T-helper 17 cell (primary cell): ENCODE measurements around the gene CRACDL. TPM values are rescaled to one million over a fixed set of nuclear protein-coding genes. Genes with fewer than 3 reads are reported as not detected.

ENCODE experiments used
- ATAC-seq: fragments of 150-1000 bp; cut with Tn5 transposase; 2 replicates; pipeline ENCODE4 v1.10.0; 2021; ENCODE audit warnings: mild to moderate bottlenecking, moderate library complexity
- DNase-seq, 3 donors: peaks; one replicate each; pipeline versions ENCODE4 v3.0.0 to v3.0.0-alpha.2; 2020 to 2021
- H3K9me3 ChIP-seq: one replicate; pipeline ENCODE4 v1.7.0; 2013; ENCODE audit warnings: low read length, mild to moderate bottlenecking; ENCODE audit not compliant: control insufficient read depth, poor library complexity, severe bottlenecking
- H3K27ac Mint-ChIP-seq: one replicate; pipeline ENCODE4 v1.8.0; 2022; ENCODE audit warnings: mild to moderate bottlenecking, moderate library complexity, mixed read lengths
- H3K27me3 Mint-ChIP-seq: one replicate; pipeline ENCODE4 v1.8.0; 2022; ENCODE audit warnings: mixed read lengths
- H3K36me3 Mint-ChIP-seq: one replicate; pipeline ENCODE4 v1.8.0; 2022; ENCODE audit warnings: low read depth, mixed read lengths
- H3K4me1 Mint-ChIP-seq: one replicate; pipeline ENCODE4 v1.8.0; 2022; ENCODE audit warnings: mild to moderate bottlenecking, mixed read lengths
- H3K4me3 Mint-ChIP-seq: one replicate; pipeline ENCODE4 v1.8.0; 2022; ENCODE audit warnings: mild to moderate bottlenecking, moderate library complexity, mixed read lengths
- total RNA-seq, 4 donors: library from RNA in 2 of 4; stranded (reverse) in 2 of 4; gene quantifications; one replicate each; pipeline ENCODE4 v1.2.3 and lab custom pipeline; 2022 to 2026

CRACDL gene
- total RNA-seq, 2 donors from 2014 or later = 0.29 to 0.55 TPM

GRCh38 chr2:98801921-98802321 is 134.1 kb downstream of the CRACDL start:
- H3K9me3 ChIP-seq = no peaks in the 10 kb centered on the region
- no peak for ATAC-seq
- no peak for DNase-seq
- Mint-ChIP-seq H3K36me3 (peaks cover 4% of the 10 kb centered on the region), H3K27me3 (peaks cover 6% of the 10 kb centered on the region), H3K4me1 (peaks cover 10% of the 10 kb centered on the region), H3K27ac (no peak overlapping the region), H3K4me3 (no peak overlapping the region)

DNA sequence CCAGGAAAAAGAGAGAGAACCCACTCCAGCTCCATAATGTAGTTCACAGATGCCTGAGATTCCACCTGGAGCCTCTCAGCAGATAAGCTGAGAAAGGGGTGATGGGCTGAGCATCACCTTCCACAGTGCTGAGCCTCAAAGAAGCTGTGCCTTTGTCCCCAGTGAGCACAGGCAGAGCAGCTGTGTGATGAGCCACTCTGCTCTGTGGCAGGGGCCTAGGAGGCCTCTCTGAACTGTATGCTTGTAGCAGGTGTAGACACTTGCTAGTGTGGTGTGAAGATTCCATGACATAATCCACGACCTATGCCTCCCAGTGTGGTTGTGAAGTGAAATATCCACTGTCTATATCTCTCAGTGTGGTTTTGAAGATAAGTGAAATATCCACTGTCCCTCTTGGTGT is 134.7 kb downstream of the CRACDL start:
- Mint-ChIP-seq H3K4me1 (peaks cover 10% of the 10 kb centered on the region), H3K27ac (no peak overlapping the region), H3K36me3 (peaks cover 4% of the 10 kb centered on the region), H3K27me3 (peaks cover 6% of the 10 kb centered on the region), H3K4me3 (no peak overlapping the region)
- no peak for ATAC-seq
- no peak for DNase-seq
- H3K9me3 ChIP-seq = no peaks in the 10 kb centered on the region

GRCh38 chr2:98800330-98801064 is 135.5 kb downstream of the CRACDL start:
- no peak overlapping the region for H3K27ac Mint-ChIP-seq
- peaks cover 6% of the 10 kb centered on the region for H3K27me3 Mint-ChIP-seq
- no peaks in the 10 kb centered on the region for H3K9me3 ChIP-seq

DNA sequence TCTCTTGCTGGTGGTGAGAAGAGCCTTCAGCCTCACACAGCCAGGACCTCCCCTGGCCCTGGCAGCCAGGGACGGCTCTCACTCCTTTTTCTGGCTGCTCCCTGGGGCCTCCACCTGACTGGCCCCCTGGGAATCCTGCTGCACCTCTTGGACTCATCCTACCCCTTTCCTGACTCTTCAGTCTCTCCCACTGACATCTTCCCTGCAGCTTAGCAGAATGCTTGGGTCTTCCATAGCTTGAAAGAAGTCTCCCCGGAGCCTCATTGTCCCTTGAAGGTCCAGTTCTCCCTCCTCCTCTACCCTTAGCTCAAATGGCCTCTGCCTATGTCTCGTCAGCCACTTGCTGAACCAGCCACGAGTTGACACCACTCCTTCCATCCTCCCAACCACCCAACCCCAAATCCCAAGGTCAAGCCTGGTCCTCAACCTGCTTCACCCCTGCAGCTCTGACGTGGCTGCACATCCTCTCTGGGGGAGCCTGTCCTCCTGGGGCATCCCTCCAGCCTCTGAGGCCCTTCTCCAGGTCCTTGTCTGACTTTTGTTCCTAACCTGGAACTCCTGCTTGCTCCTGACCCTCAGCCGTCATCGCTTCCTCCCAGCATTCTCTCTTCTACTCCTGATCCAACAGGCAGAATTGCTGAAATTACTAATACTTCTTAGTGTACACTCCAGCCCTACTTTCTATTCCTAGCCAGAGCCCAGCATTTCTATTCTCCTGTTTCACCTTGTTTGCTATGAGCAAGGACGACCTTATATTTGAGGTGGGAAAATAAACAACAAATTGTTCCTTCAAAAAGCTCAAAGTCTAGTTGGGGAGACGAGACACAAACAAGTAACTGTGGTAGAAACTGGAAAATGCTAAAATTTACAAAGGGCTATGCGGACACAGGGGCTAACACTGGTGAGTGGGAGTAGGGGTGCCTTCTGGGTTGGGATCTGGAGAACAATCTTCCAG is 136.4 kb downstream of the CRACDL start:
- Mint-ChIP-seq H3K4me3 (no peak overlapping the region), H3K36me3 (peaks cover 4% of the 10 kb centered on the region), H3K27ac (peak overlapping the region; percentile 37), H3K27me3 (peaks cover 6% of the 10 kb centered on the region), H3K4me1 (peaks cover 10% of the 10 kb centered on the region)
- H3K9me3 ChIP-seq = no peaks in the 10 kb centered on the region
- DNase-seq (no peak), ATAC-seq (no peak)

More at GRCh38 chr2:98800330-98801064, 135.5 kb downstream of the CRACDL start:
- Mint-ChIP-seq H3K4me1 (peaks cover 10% of the 10 kb centered on the region), H3K4me3 (no peak overlapping the region), H3K36me3 (peaks cover 4% of the 10 kb centered on the region)
- DNase-seq = no peak
- ATAC-seq = no peak

GRCh38 chr2:98796775-98797544 is 139.1 kb downstream of the CRACDL start:
- Mint-ChIP-seq H3K27ac (no peak overlapping the region), H3K4me3 (no peak overlapping the region), H3K4me1 (peaks cover 8% of the 10 kb centered on the region), H3K27me3 (peaks cover 6% of the 10 kb centered on the region), H3K36me3 (peaks cover 4% of the 10 kb centered on the region)
- H3K9me3 ChIP-seq = no peaks in the 10 kb centered on the region
- DNase-seq (no peak), ATAC-seq (no peak)

DNA sequence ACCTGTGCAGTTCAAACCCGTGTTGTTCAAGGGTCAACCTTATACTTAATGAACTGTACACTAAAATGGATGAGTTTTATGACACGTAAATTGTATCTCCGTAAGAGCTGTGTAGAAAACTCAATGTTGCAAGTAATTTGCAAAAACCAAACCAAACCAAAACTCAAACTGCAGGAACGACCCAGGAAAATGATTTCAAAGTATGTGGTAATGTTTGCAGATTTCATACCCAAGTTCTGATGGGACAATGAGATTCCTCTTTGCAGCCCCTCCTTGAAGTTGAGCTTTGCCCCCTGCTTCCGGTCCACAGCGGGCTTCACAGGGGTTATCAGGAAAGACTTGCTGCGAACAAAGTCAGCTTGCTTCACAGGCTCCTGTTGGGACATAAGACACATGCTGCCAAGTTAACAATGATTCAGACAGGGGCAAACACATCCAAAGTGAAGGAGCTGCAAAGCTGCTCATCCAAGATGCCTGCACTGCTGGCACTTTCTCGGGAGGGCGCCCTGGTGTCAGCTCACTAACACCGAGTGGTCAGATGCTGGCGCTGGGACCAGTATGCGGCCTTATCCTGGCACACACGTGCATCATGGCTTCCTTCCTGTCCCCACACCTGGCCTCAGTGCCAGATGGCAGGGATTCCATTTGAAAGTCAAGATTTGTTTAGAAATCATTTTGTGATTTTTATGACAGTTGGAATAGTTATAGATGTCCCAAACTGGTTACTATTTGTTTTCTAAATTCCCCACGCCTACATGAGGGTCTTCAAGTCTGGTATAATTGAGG is 139.9 kb downstream of the CRACDL start:
- H3K9me3 ChIP-seq = no peaks in the 10 kb centered on the region
- Mint-ChIP-seq H3K36me3 (peaks cover 2% of the 10 kb centered on the region), H3K27ac (no peak overlapping the region), H3K4me3 (no peak overlapping the region), H3K27me3 (peaks cover 6% of the 10 kb centered on the region), H3K4me1 (peaks cover 8% of the 10 kb centered on the region)
- DNase-seq (no peak), ATAC-seq (no peak)

GRCh38 chr2:98793897-98794830 is 141.9 kb downstream of the CRACDL start:
- no peaks in the 10 kb centered on the region for H3K36me3 Mint-ChIP-seq
- no peak overlapping the region for H3K27ac Mint-ChIP-seq
- ATAC-seq (no peak), DNase-seq (no peak)
- no peaks in the 10 kb centered on the region for H3K27me3 Mint-ChIP-seq
- no peak overlapping the region for H3K4me3 Mint-ChIP-seq
- no peaks in the 10 kb centered on the region for H3K4me1 Mint-ChIP-seq
- no peaks in the 10 kb centered on the region for H3K9me3 ChIP-seq

DNA sequence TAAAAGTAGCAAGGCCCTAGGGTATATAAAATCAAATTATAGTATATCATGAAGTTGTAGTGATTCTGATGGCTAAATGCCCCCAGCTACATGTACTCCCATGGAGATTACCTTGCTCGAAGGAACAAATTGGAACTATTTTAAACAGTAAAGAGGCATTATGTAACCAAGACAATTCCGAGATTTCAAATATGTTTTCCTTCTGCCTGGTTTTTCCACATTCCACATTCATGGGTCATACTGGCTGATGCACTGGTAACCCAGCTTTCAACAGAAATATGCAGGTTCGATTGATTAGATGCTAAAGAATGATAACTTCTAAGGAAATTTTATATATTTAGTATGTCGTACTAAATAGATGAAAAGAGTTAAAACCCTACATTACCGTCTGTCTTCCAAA is 142.8 kb downstream of the CRACDL start:
- Mint-ChIP-seq H3K27ac (no peak overlapping the region), H3K4me1 (no peaks in the 10 kb centered on the region)

GRCh38 chr2:98790221-98790620 is 145.8 kb downstream of the CRACDL start:
- no peak overlapping the region for H3K4me3 Mint-ChIP-seq
- H3K27ac Mint-ChIP-seq = no peak overlapping the region
- DNase-seq = no peak
- no peaks in the 10 kb centered on the region for H3K27me3 Mint-ChIP-seq
- no peaks in the 10 kb centered on the region for H3K36me3 Mint-ChIP-seq
- H3K4me1 Mint-ChIP-seq = peaks cover 3% of the 10 kb centered on the region
- no peak for ATAC-seq
- H3K9me3 ChIP-seq = no peaks in the 10 kb centered on the region

More for the DNA sequence above, 142.8 kb downstream of the CRACDL start:
- Mint-ChIP-seq H3K27me3 (no peaks in the 10 kb centered on the region), H3K4me3 (no peak overlapping the region), H3K36me3 (no peaks in the 10 kb centered on the region)
- DNase-seq (no peak), ATAC-seq (no peak)
- H3K9me3 ChIP-seq = no peaks in the 10 kb centered on the region

DNA sequence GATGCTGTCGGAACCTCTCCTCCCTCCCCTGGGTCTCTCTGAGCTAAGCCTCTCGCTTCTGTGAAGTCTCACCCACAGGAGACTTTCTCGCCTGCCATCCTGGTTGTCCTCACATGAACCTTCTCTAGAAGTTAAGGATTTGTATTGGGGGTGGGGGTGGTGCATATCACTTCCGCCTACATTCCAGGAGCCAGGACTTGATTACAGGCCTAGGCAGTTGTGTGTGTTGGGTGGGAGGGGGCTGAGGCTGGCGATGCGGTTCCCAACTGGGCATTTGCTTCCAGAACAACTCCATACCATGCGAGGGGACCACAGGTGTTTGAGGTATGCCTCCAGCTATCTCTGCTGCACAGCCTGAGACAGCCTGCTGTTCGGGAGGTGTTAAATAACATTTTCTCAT is 148.3 kb downstream of the CRACDL start:
- ATAC-seq = no peak
- H3K4me3 Mint-ChIP-seq = no peak overlapping the region
- H3K36me3 Mint-ChIP-seq = no peaks in the 10 kb centered on the region
- DNase-seq = no peak
- no peak overlapping the region for H3K27ac Mint-ChIP-seq
- H3K4me1 Mint-ChIP-seq = peaks cover 3% of the 10 kb centered on the region
- H3K27me3 Mint-ChIP-seq = no peaks in the 10 kb centered on the region
- no peaks in the 10 kb centered on the region for H3K9me3 ChIP-seq

DNA sequence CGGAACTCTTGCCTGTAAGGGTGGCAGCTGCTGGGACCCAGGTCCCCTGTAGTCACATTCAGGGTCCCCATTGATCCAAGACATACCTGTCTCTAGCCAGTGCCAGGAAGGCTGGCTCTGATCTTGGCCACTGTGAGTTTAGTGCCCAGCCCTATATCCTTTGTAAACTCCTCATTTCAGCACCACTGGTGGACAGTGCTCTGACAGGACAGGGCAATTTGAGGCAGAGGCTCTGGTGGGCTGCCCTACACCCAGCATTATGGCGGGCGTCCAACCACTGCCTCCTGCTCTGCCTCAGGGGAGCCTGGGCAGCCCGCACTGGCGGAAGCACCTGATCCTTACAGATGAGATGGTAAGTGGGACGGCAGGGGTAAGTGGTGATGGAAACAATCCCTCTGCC is 149.8 kb downstream of the CRACDL start:
- no peak for DNase-seq
- no peak for ATAC-seq
- peaks cover 2% of the 10 kb centered on the region for H3K36me3 Mint-ChIP-seq
- no peaks in the 10 kb centered on the region for H3K27me3 Mint-ChIP-seq
- peaks cover 3% of the 10 kb centered on the region for H3K4me1 Mint-ChIP-seq
- H3K27ac Mint-ChIP-seq = no peak overlapping the region
- H3K4me3 Mint-ChIP-seq = no peak overlapping the region
- no peaks in the 10 kb centered on the region for H3K9me3 ChIP-seq

GRCh38 chr2:98782570-98782969 is 153.5 kb downstream of the CRACDL start:
- no peak overlapping the region for H3K27ac Mint-ChIP-seq
- H3K4me3 Mint-ChIP-seq = no peak overlapping the region
- H3K4me1 Mint-ChIP-seq = peaks cover 7% of the 10 kb centered on the region
- no peaks in the 10 kb centered on the region for H3K27me3 Mint-ChIP-seq
- H3K36me3 Mint-ChIP-seq = peaks cover 2% of the 10 kb centered on the region
- DNase-seq = no peak
- H3K9me3 ChIP-seq = no peaks in the 10 kb centered on the region
- no peak for ATAC-seq
